K562 (cell line): ENCODE measurements around the gene CASP1. TPM values are rescaled to one million over a fixed set of nuclear protein-coding genes. Genes with fewer than 3 reads are reported as not detected.

ENCODE experiments used
- ATAC-seq: fragments of 200-7000 bp; cut with Tn5 transposase; 3 replicates; pipeline ENCODE4 v1.9.1; 2020; ENCODE audit warnings: moderate library complexity
- BruUV-seq: library from RNA; stranded (reverse); fragments of 400-500 nt; replicated peaks from 2 replicates; lab custom pipeline; 2021; lab: Mats Ljungman, UMichigan
- CTCF ChIA-PET: fragments of 300-600 bp; formaldehyde crosslinking; extraction: SDS; loops from one replicate; lab custom pipeline; 2021; ENCODE audit warnings: low intra/inter-chr PET ratio; lab: Yijun Ruan, JAX
- POLR2A ChIA-PET: fragments of 300-600, 350-650 bp; sonication (Branson Sonifier 250); formaldehyde crosslinking; extraction: SDS; loops from one replicate; lab custom pipeline; 2021; ENCODE audit warnings: antibody characterized with exemption, inconsistent platforms; lab: Yijun Ruan, JAX
- DNase-seq, 4 experiments: peaks; one replicate each; pipeline versions ENCODE4 v3.0.0 to v3.0.0-alpha.2; 2011 to 2018; ENCODE audit warnings: low spot score in 3 of 4, mixed read lengths in 3 of 4; ENCODE audit errors: extremely low read depth in 1 of 4
- FAIRE-seq: peaks from 2 replicates; lab custom pipeline; 2011; peaks lifted over from hg19 to GRCh38; lab: Jason Lieb, UNC
- H2AFZ ChIP-seq: 2 replicates; pipeline ENCODE4 v1.6.0; 2011; ENCODE audit warnings: low read depth, low read length, control low read depth, inconsistent platforms
- H3K27ac ChIP-seq: fragments of 200-600 bp; 3 replicates; pipeline ENCODE4 v1.8.0; 2011; ENCODE audit warnings: low read depth, mild to moderate bottlenecking, control low read depth, inconsistent platforms, low read length, moderate library complexity, mixed read lengths; ENCODE audit errors: extremely low read depth
- H3K27me3 ChIP-seq, 2 experiments: fragments of 300-600 bp in 1 of 2; 2 replicates in 1 of 2; 3 replicates in 1 of 2; pipeline versions ENCODE4 v1.6.0 to v1.8.0; 2011; ENCODE audit warnings: inconsistent platforms in 2 of 2, low read length in 2 of 2, mild to moderate bottlenecking in 1 of 2, mixed read lengths in 1 of 2, moderate library complexity in 1 of 2; ENCODE audit not compliant: control insufficient read depth in 2 of 2, insufficient read depth in 2 of 2
- H3K36me3 ChIP-seq: fragments of 300-600 bp; 3 replicates; pipeline ENCODE4 v1.8.0; 2011; ENCODE audit warnings: mild to moderate bottlenecking, low read length, inconsistent platforms; ENCODE audit not compliant: control insufficient read depth, insufficient read depth
- H3K4me1 ChIP-seq, 2 experiments: fragments of 200-600 bp in 1 of 2; replicated peaks in 1 of 2; 2 replicates in 1 of 2; 3 replicates in 1 of 2; pipeline versions ENCODE4 v1.5.1 to v1.8.0; 2011; ENCODE audit warnings: inconsistent platforms in 2 of 2, low read length in 2 of 2, mild to moderate bottlenecking in 1 of 2, mixed read lengths in 1 of 2, moderate library complexity in 1 of 2; ENCODE audit not compliant: control insufficient read depth in 2 of 2, insufficient read depth in 2 of 2
- H3K4me2 ChIP-seq: 2 replicates; pipeline ENCODE4 v1.6.1; 2011; ENCODE audit warnings: low read length, control low read depth, inconsistent platforms, mixed read lengths; ENCODE audit not compliant: insufficient read depth
- H3K4me3 ChIP-seq: fragments of 200-600 bp; sonication (generic), shearing (Covaris generic); 2 replicates; pipeline ENCODE4 v1.5.1; 2016; ENCODE audit warnings: control low read depth, inconsistent platforms
- H3K79me2 ChIP-seq: fragments of 200-600 bp; 3 replicates; pipeline ENCODE4 v1.8.0; 2011; ENCODE audit warnings: low read length, inconsistent platforms; ENCODE audit not compliant: control insufficient read depth, insufficient read depth
- H3K9ac ChIP-seq, 2 experiments: 2 replicates each; pipeline versions ENCODE4 v1.6.0 to v1.6.1; 2011; ENCODE audit warnings: low read depth in 2 of 2, low read length in 2 of 2, control low read depth in 1 of 2, inconsistent platforms in 1 of 2, mild to moderate bottlenecking in 1 of 2, mixed read lengths in 1 of 2; ENCODE audit not compliant: insufficient read depth in 1 of 2
- H3K9me1 ChIP-seq: one replicate; pipeline ENCODE4 v1.6.0; 2011; ENCODE audit warnings: inconsistent platforms, mild to moderate bottlenecking, low read length, moderate library complexity; ENCODE audit not compliant: control insufficient read depth, insufficient read depth
- H3K9me3 ChIP-seq: replicated peaks from 2 replicates; pipeline ENCODE4 v1.5.1; 2011; ENCODE audit warnings: low read depth, low read length, inconsistent platforms; ENCODE audit not compliant: control insufficient read depth, insufficient read depth
- H4K20me1 ChIP-seq: replicated peaks from 2 replicates; pipeline ENCODE4 v1.6.1; 2011; ENCODE audit warnings: low read length, inconsistent platforms, mixed read lengths; ENCODE audit not compliant: control insufficient read depth, insufficient read depth
- CHD4 ChIP-seq: fragments of 200-600 bp; sonication (generic); IDR thresholded peaks from 3 replicates; pipeline ENCODE4 v1.6.1; 2012; ENCODE audit warnings: low read depth, mild to moderate bottlenecking, mixed read lengths, low read length, inconsistent platforms; ENCODE audit not compliant: insufficient read depth, insufficient replicate concordance, poor library complexity, severe bottlenecking
- CSDE1 ChIP-seq, 2 experiments: fragments of 450-650 bp; IDR thresholded peaks; 2 replicates each; pipeline ENCODE4 v1.6.1; 2016; ENCODE audit warnings: mild to moderate bottlenecking in 1 of 2
- KDM5B ChIP-seq: fragments of 200-600 bp; sonication (generic); IDR thresholded peaks from 2 replicates; pipeline ENCODE4 v1.6.1; 2012; ENCODE audit warnings: low read depth, mild to moderate bottlenecking, moderate library complexity, low read length, control low read depth, inconsistent platforms; ENCODE audit not compliant: insufficient replicate concordance
- NR2C1 ChIP-seq, 2 experiments: fragments of 450-650 bp; IDR thresholded peaks; 2 replicates each; pipeline ENCODE4 v1.6.1; 2017; ENCODE audit warnings: mild to moderate bottlenecking in 2 of 2, antibody characterized with exemption in 1 of 2, inconsistent platforms in 1 of 2, missing compliant biosample characterization in 1 of 2, missing genetic modification characterization in 1 of 2
- SAFB ChIP-seq: fragments of 200-400 bp; formaldehyde crosslinking; IDR thresholded peaks from 2 replicates; pipeline ENCODE4 v1.6.1; 2017; ENCODE audit warnings: low read depth, low read length, borderline replicate concordance
- TCF7L2 ChIP-seq: fragments of 150-350 bp; IDR thresholded peaks from 2 replicates; pipeline ENCODE4 v1.6.1; 2016; ENCODE audit warnings: low read depth, mild to moderate bottlenecking, low read length, moderate library complexity
- XRCC5 ChIP-seq: fragments of 200-400 bp; formaldehyde crosslinking; IDR thresholded peaks from 2 replicates; pipeline ENCODE4 v1.6.1; 2017; ENCODE audit warnings: low read depth, mild to moderate bottlenecking, low read length
- YBX1 ChIP-seq: fragments of 450-650 bp; IDR thresholded peaks from 2 replicates; pipeline ENCODE4 v1.7.1; 2016; ENCODE audit warnings: mild to moderate bottlenecking
- ZBTB1 ChIP-seq: sonication (generic); formaldehyde crosslinking; IDR thresholded peaks from 2 replicates; pipeline ENCODE4 v1.8.1; 2023; ENCODE audit warnings: missing genetic modification reagents, low read depth, mild to moderate bottlenecking, borderline replicate concordance
- ZFP36 ChIP-seq: fragments of 150-350 bp; IDR thresholded peaks from 2 replicates; pipeline ENCODE4 v1.6.1; 2018; ENCODE audit warnings: low read length, low read depth; ENCODE audit not compliant: partially characterized antibody
- ZNF699 ChIP-seq: fragments of 250-450 bp; sonication (Bioruptor Pico); IDR thresholded peaks from 2 replicates; pipeline ENCODE4 v1.8.0; 2021; ENCODE audit warnings: mild to moderate bottlenecking, moderate library complexity; ENCODE audit not compliant: insufficient replicate concordance
- WGBS: fragments of 100-300 bp; shearing (Covaris generic); methylation state at CpG from one replicate; pipeline ENCODE4 v1.1.6; 2016; ENCODE audit warnings: low coverage, mixed read lengths; ENCODE audit not compliant: insufficient coverage; ENCODE audit errors: missing lambda C conversion rate; 5-methylcytosine and 5-hydroxymethylcytosine counted together
- in situ Hi-C: fragments of 300-500 bp; cut with MboI; formaldehyde crosslinking; loops from 4 replicates; pipeline ENCODE4 v1.15.0; 2018; ENCODE audit warnings: inconsistent platforms, mixed read lengths
- intact Hi-C: fragments of 100-400 bp; cut with micrococcal nuclease; formaldehyde crosslinking; loops from 2 replicates; pipeline ENCODE4 v1.14.2; 2022
- polyA plus RNA-seq, 8 experiments: library from polyadenylated mRNA; depleted of rRNA in 4 of 8; stranded (reverse) in 5 of 8; unstranded in 3 of 8; fragments of >200 nt; fragmentation: Nextera tagmentation in 2 of 8; fragmentation: Illumina TruSeq in 1 of 8; extraction: Ambion mirVana in 2 of 8; extraction: Trizol in 1 of 8; gene quantifications; 2 replicates each; pipeline versions ENCODE4 v1.2.1 to v1.2.3, GENCODE V29; 2011 to 2014; ENCODE audit warnings: inconsistent platforms in 1 of 8, missing spikeins in 1 of 8
- total RNA-seq, 7 experiments: library from RNA; depleted of rRNA in 6 of 7; stranded (reverse); fragments of >200 nt in 6 of 7; fragmentation: Illumina TruSeq in 2 of 7; extraction: Trizol in 2 of 7; gene quantifications; 2 replicates each; pipeline versions ENCODE4 v1.2.1 to v1.2.3, GENCODE V29; 2011 to 2021; ENCODE audit warnings: low replicate concordance in 1 of 7
- TF ChIP-seq, protein P1 (sequence below): fragments of 250-450 bp; sonication (Bioruptor Pico); IDR thresholded peaks from 2 replicates; pipeline ENCODE4 v1.5.0; 2020; ENCODE audit warnings: mild to moderate bottlenecking, borderline replicate concordance
- TF ChIP-seq, protein P2 (sequence below): fragments of 250-450 bp; sonication (Bioruptor Pico); IDR thresholded peaks from 2 replicates; pipeline ENCODE4 v1.8.0; 2022; ENCODE audit warnings: inconsistent platforms
- TF ChIP-seq, protein P3 (sequence below): fragments of 200-400 bp; formaldehyde crosslinking; IDR thresholded peaks from 2 replicates; pipeline ENCODE4 v1.6.1; 2017; ENCODE audit warnings: mild to moderate bottlenecking, low read depth, low read length, moderate library complexity
- TF ChIP-seq, protein P4 (sequence below): fragments of 450-650 bp; IDR thresholded peaks from 2 replicates; pipeline ENCODE4 v1.6.1; 2016; ENCODE audit warnings: antibody characterized with exemption

The CASP1 gene
- total and polyA plus RNA-seq, 9 of the 15 experiments (the other 6 are each of a cell fraction or from before 2014, with no cell fraction given) = not detected

DNA sequence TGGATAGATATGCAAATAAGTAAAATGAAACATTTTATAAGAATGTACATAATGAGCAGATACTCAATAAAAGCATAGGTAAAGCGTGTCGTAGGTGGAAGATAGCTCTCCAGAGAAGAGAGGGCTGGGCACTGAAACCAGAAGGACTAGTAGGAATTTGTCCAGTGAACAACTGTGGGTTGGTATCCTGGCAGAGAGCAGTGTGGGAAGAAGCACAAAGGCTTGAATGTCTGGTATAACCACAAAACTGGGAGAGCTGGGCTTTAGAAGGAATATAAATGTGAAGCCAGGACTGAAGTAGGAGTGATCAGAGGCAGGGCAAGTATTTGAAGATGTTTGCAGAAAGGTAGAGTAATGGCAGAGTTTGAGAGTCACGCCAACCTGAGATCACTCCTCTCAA, 43.3 kb upstream of the CASP1 start:
- intact Hi-C loops = no loop called here
- 0% methylated on average over 3 of the region's 3 CpGs for WGBS
- TF ChIP-seq CSDE1 (IDR thresholded peaks at IDR 0.05) = no peak
- no peak for TF ChIP-seq ZBTB1 (CRISPR knock-in tag)
- TF ChIP-seq, protein P1, sequence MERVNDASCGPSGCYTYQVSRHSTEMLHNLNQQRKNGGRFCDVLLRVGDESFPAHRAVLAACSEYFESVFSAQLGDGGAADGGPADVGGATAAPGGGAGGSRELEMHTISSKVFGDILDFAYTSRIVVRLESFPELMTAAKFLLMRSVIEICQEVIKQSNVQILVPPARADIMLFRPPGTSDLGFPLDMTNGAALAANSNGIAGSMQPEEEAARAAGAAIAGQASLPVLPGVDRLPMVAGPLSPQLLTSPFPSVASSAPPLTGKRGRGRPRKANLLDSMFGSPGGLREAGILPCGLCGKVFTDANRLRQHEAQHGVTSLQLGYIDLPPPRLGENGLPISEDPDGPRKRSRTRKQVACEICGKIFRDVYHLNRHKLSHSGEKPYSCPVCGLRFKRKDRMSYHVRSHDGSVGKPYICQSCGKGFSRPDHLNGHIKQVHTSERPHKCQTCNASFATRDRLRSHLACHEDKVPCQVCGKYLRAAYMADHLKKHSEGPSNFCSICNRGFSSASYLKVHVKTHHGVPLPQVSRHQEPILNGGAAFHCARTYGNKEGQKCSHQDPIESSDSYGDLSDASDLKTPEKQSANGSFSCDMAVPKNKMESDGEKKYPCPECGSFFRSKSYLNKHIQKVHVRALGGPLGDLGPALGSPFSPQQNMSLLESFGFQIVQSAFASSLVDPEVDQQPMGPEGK (CRISPR knock-in tag) = no peak
- TF ChIP-seq SAFB = no peak
- TF ChIP-seq ZNF699 (CRISPR knock-in tag) = no peak
- TF ChIP-seq, protein P2, sequence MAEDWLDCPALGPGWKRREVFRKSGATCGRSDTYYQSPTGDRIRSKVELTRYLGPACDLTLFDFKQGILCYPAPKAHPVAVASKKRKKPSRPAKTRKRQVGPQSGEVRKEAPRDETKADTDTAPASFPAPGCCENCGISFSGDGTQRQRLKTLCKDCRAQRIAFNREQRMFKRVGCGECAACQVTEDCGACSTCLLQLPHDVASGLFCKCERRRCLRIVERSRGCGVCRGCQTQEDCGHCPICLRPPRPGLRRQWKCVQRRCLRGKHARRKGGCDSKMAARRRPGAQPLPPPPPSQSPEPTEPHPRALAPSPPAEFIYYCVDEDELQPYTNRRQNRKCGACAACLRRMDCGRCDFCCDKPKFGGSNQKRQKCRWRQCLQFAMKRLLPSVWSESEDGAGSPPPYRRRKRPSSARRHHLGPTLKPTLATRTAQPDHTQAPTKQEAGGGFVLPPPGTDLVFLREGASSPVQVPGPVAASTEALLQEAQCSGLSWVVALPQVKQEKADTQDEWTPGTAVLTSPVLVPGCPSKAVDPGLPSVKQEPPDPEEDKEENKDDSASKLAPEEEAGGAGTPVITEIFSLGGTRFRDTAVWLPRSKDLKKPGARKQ = no peak
- no peak for TF ChIP-seq NR2C1 (IDR thresholded peaks at IDR 0.05)
- TF ChIP-seq NR2C1 (tag; IDR thresholded peaks at IDR 0.05) = no peak
- no peak for TF ChIP-seq XRCC5
- no peak for TF ChIP-seq ZFP36
- TF ChIP-seq, protein P3, sequence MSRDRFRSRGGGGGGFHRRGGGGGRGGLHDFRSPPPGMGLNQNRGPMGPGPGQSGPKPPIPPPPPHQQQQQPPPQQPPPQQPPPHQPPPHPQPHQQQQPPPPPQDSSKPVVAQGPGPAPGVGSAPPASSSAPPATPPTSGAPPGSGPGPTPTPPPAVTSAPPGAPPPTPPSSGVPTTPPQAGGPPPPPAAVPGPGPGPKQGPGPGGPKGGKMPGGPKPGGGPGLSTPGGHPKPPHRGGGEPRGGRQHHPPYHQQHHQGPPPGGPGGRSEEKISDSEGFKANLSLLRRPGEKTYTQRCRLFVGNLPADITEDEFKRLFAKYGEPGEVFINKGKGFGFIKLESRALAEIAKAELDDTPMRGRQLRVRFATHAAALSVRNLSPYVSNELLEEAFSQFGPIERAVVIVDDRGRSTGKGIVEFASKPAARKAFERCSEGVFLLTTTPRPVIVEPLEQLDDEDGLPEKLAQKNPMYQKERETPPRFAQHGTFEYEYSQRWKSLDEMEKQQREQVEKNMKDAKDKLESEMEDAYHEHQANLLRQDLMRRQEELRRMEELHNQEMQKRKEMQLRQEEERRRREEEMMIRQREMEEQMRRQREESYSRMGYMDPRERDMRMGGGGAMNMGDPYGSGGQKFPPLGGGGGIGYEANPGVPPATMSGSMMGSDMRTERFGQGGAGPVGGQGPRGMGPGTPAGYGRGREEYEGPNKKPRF = no peak
- TF ChIP-seq, protein P4, sequence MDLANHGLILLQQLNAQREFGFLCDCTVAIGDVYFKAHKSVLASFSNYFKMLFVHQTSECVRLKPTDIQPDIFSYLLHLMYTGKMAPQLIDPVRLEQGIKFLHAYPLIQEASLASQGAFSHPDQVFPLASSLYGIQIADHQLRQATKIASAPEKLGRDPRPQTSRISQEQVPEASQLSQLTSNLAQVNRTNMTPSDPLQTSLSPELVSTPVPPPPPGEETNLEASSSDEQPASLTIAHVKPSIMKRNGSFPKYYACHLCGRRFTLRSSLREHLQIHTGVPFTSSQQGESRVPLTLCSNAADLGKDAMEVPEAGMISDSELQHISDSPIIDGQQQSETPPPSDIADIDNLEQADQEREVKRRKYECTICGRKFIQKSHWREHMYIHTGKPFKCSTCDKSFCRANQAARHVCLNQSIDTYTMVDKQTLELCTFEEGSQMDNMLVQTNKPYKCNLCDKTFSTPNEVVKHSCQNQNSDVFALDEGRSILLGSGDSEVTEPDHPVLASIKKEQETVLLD = no peak
- no peak for TF ChIP-seq TCF7L2
- no peak for TF ChIP-seq CHD4
- no peak for TF ChIP-seq KDM5B
- TF ChIP-seq YBX1 = no peak

More for the DNA sequence above, 43.3 kb upstream of the CASP1 start:
- in situ Hi-C loops = no loop called here
- Histone ChIP-seq H3K36me3 (no peaks in the 10 kb centered on the region), H3K4me1 (no peaks in the 10 kb centered on the region), H3K4me2 (no peak overlapping the region), H3K27ac (no peak overlapping the region), H3K9me3 (no peaks in the 10 kb centered on the region), H3K27me3 (no peaks in the 10 kb centered on the region), H3K4me3 (no peak overlapping the region), H3K9me1 (no peaks in the 10 kb centered on the region), H3K79me2 (no peaks in the 10 kb centered on the region), H3K9ac (no peak overlapping the region), H4K20me1 (no peaks in the 10 kb centered on the region), H2AFZ (no peak overlapping the region)
- BruUV-seq = no TSS peak
- ChIA-PET POLR2A (no interaction called here), CTCF (no interaction called here)
- DNase-seq (no peak), ATAC-seq (no peak), FAIRE-seq (no peak)
